Testis (tissue), 3 donors: ENCODE data around the gene RFPL3. TPM values are rescaled to one million over a fixed set of nuclear protein-coding genes. Genes with fewer than 3 reads are reported as not detected.
"Not testable (repeated sequence)": the region's sequence is repeated elsewhere in the genome, so short reads cannot be mapped to it uniquely, and the experiment has no call there.

Experiments used
- DNase-seq: peaks from one replicate; pipeline ENCODE4 v3.0.0-alpha.2; 2019
- H3K27ac ChIP-seq, 2 donors: fragments of 200-600 bp; sonication (generic); one replicate each; pipeline ENCODE4 v1.5.1; 2019
- H3K27me3 ChIP-seq: fragments of 200-600 bp; sonication (generic); one replicate; pipeline ENCODE4 v1.5.1; 2019
- H3K36me3 ChIP-seq: fragments of 200-600 bp; sonication (generic); one replicate; pipeline ENCODE4 v1.5.1; 2017; ENCODE audit warnings: low read depth; ENCODE audit errors: missing control alignments
- H3K4me1 ChIP-seq: fragments of 200-600 bp; sonication (generic); one replicate; pipeline ENCODE4 v1.5.1; 2019
- H3K4me3 ChIP-seq, 2 donors: fragments of 200-600 bp; sonication (generic); one replicate each; pipeline ENCODE4 v1.5.1; 2017 to 2019
- H3K9me3 ChIP-seq: fragments of 200-600 bp; sonication (generic); one replicate; pipeline ENCODE4 v1.5.1; 2017
- POLR2A ChIP-seq: fragments of 450-650 bp; IDR thresholded peaks from one replicate; pipeline ENCODE4 v1.6.1; 2017; ENCODE audit warnings: antibody characterized with exemption, mild to moderate bottlenecking, moderate library complexity
- WGBS, 2 donors: methylation state at CpG; one replicate each; pipeline ENCODE4 v1.1.5; 2018; 5-methylcytosine and 5-hydroxymethylcytosine counted together
- intact Hi-C: fragments of 100-400 bp; cut with DNase I; formaldehyde crosslinking; loops from one replicate; pipeline ENCODE4 v1.15.1; 2023; ENCODE audit warnings: low total_unique reads
- polyA plus RNA-seq: library from polyadenylated mRNA; stranded (reverse); fragments of 350-450 nt; fragmentation: Illumina TruSeq; extraction: RNeasy Lipid Tissue Mini Kit (QIAGEN cat#74804); gene quantifications from one replicate; pipeline ENCODE4 v1.2.3, GENCODE V29; 2014; ENCODE audit warnings: low read depth, low replicate concordance; ENCODE audit not compliant: insufficient read depth
- total RNA-seq, 2 donors: library from RNA; depleted of rRNA; stranded (reverse); fragments of >200 nt; gene quantifications; one replicate each; pipeline ENCODE4 v1.2.3, GENCODE V29; 2016
- TF ChIP-seq, protein P1 (sequence below), 3 experiments: fragments of 450-650 bp in 2 of 3; fragments of 200-600 bp in 1 of 3; sonication (generic) in 1 of 3; IDR thresholded peaks; one replicate each; pipeline ENCODE4 v1.5.1; 2016 to 2019; ENCODE audit warnings: antibody characterized with exemption in 3 of 3, mild to moderate bottlenecking in 2 of 3, moderate library complexity in 1 of 3

RFPL3 gene
- total and polyA plus RNA-seq, 3 donors from 2014 or later: 2.6 to 4.1 (median 3.6) TPM

DNA sequence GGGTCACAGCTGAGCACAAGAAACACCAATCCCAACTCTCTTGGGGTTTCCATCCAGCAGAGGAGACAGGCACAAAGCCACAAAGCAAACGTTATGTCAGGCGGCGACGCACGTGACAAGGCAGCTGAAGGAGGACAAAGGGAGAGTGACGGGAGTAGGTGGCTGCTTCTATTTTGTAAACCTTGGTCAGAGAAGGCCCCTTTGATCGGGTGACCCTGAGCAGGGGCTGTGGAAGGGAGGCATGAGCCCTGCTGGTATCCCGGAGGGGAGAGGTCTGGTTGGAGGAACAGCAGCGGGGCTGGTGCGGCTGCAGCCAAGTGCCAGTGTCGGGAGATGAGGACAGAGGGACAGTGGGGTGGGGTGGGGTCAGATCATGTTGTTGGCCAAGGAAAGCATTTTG lies 17.3 kb upstream of the RFPL3 start:
- Histone ChIP-seq H3K9me3 (no peaks in the 10 kb centered on the region), H3K27ac (no peak overlapping the region), H3K4me1 (peaks cover 6% of the 10 kb centered on the region), H3K27me3 (no peaks in the 10 kb centered on the region), H3K36me3 (no peaks in the 10 kb centered on the region), H3K4me3 (no peak overlapping the region)
- no peak for TF ChIP-seq POLR2A
- TF ChIP-seq, protein P1, sequence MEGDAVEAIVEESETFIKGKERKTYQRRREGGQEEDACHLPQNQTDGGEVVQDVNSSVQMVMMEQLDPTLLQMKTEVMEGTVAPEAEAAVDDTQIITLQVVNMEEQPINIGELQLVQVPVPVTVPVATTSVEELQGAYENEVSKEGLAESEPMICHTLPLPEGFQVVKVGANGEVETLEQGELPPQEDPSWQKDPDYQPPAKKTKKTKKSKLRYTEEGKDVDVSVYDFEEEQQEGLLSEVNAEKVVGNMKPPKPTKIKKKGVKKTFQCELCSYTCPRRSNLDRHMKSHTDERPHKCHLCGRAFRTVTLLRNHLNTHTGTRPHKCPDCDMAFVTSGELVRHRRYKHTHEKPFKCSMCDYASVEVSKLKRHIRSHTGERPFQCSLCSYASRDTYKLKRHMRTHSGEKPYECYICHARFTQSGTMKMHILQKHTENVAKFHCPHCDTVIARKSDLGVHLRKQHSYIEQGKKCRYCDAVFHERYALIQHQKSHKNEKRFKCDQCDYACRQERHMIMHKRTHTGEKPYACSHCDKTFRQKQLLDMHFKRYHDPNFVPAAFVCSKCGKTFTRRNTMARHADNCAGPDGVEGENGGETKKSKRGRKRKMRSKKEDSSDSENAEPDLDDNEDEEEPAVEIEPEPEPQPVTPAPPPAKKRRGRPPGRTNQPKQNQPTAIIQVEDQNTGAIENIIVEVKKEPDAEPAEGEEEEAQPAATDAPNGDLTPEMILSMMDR (IDR thresholded peaks at IDR 0.05): no peak
- peak; percentile 12 for DNase-seq
- WGBS, 2 donors: 84% methylated on average over 11 of the region's 11 CpGs
- intact Hi-C loops: no loop called here

DNA sequence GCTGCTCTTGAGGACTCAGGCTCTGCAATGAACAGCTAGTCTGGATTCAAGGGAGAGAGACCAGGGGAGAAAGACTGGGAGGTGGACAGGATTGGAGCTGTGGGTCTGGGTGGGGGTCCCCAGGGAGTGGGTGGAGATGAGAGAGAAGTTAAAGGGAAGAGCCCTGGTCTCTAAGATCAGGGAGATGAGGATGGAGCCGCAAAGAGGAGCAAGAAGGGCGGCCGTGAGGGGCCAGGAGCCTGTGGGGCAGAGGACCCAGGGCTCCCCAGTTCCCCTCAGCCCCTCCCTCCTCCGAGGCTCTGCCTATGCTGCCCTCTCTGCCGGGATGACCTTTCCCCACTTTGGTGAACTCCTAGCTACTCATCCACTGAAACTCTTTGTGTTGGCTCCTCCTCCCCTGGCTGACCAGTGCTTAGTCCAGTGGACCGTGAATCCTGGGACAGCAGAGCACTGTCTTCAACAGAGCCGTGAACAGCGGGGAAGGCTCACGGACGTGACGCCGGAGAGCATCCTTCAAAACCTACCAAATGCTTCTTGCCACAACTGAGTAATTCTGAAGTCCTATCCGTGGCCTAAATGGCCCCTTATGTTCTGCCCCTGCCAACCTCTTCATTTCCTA lies 16.4 kb upstream of the RFPL3 start:
- Histone ChIP-seq H3K4me3 (no peak overlapping the region), H3K9me3 (no peaks in the 10 kb centered on the region), H3K27me3 (no peaks in the 10 kb centered on the region), H3K36me3 (no peaks in the 10 kb centered on the region), H3K27ac (no peak overlapping the region), H3K4me1 (peaks cover 6% of the 10 kb centered on the region)
- peak; percentile 7 for DNase-seq
- WGBS, 2 donors: 75 to 76% methylated on average over 13 of the region's 13 CpGs
- intact Hi-C loops: no loop called here
- TF ChIP-seq POLR2A: no peak
- TF ChIP-seq, protein P1 (IDR thresholded peaks at IDR 0.05): no peak

DNA sequence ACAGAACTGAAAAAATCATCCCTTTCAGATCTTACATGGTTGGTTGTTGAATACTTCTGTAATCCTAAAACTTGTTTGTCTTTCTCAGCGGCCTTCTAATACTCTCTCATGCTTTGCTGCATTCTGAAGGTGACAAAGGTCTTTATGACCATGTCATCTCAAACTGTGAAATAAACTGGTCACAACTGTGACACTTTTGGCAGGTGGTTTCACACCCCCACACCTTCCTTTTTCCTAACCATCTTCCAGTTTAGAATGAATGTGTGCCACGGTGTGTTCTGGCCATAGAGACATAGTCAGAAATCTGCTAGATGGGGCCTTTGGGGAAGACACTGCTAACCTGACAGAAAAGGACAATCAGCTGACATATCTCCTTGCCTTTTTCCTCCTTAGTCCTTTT lies 14.7 kb upstream of the RFPL3 start:
- H3K4me1 ChIP-seq: no peaks in the 10 kb centered on the region
- intact Hi-C loops: no loop called here
- no peak overlapping the region for H3K27ac ChIP-seq
- DNase-seq: no peak
- no peaks in the 10 kb centered on the region for H3K36me3 ChIP-seq
- H3K9me3 ChIP-seq: no peaks in the 10 kb centered on the region
- TF ChIP-seq, protein P1 (IDR thresholded peaks at IDR 0.05): no peak
- WGBS, 2 donors: 91 to 94% methylated on average over 2 of the region's 2 CpGs
- no peak overlapping the region for H3K4me3 ChIP-seq
- H3K27me3 ChIP-seq: no peaks in the 10 kb centered on the region

DNA sequence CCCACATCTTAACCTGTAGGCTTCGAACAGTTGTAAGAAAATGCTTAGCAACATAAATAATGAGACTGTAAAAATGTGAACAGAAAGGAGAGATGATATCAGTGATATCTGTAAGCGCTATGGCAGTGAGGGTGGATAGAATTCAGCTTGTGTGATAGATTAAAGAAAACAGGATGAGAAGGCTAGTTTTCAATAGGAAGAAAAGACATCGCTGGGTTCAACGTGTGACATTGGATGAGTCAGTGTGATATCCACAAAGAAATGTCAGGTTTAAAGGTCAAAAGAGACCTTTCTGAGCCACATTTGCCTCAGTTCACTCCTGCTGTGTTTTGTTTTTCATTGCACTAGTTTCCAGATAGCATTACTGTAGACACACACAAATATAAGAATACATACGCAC lies 13.7 kb upstream of the RFPL3 start:
- TF ChIP-seq POLR2A: no peak
- TF ChIP-seq, protein P1 (IDR thresholded peaks at IDR 0.05): no peak
- intact Hi-C loops: no loop called here
- 75 to 91% methylated on average over 5 of the region's 5 CpGs for WGBS, 2 donors

DNA sequence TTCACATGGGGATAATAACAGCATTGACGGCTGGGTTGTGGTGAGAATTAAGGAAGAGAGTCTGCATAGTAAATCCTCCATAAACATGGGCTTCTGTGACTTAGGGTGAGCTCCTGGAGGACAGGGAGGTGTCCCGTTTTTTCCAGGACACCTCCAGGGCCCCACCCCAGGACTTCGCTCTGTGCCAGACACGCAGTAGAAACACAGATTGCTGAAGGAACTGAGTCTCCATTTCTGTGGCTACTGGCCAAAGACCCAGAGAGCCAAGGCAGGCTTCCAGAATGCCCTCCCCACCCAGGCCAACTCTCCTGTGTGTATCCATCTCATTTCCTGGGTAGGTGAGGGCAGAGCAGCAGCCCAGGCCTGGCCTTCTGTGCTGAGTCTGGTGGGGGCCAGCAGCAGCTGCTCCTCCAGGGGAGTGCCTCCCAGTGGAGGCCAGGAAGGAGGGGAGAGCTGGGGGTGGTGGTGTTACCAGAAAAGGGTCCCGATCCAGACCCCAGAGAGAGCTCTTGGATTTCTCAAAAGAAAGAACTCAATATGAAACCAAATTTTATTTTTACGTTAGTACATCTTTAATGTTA lies 9.5 kb upstream of the RFPL3 start:
- TF ChIP-seq, protein P1 (IDR thresholded peaks at IDR 0.05): no peak
- TF ChIP-seq POLR2A: no peak
- DNase-seq: no peak
- Histone ChIP-seq H3K36me3 (no peaks in the 10 kb centered on the region), H3K27me3 (no peaks in the 10 kb centered on the region), H3K9me3 (no peaks in the 10 kb centered on the region), H3K4me1 (no peaks in the 10 kb centered on the region), H3K4me3 (no peak overlapping the region), H3K27ac (no peak overlapping the region)
- intact Hi-C loops: no loop called here
- WGBS, 2 donors: 86 to 93% methylated on average over 6 of the region's 6 CpGs

More for the DNA sequence above, 13.7 kb upstream of the RFPL3 start:
- H3K9me3 ChIP-seq: no peaks in the 10 kb centered on the region
- H3K4me3 ChIP-seq: no peak overlapping the region
- no peaks in the 10 kb centered on the region for H3K27me3 ChIP-seq
- no peak for DNase-seq
- H3K4me1 ChIP-seq: no peaks in the 10 kb centered on the region
- no peak overlapping the region for H3K27ac ChIP-seq
- no peaks in the 10 kb centered on the region for H3K36me3 ChIP-seq

DNA sequence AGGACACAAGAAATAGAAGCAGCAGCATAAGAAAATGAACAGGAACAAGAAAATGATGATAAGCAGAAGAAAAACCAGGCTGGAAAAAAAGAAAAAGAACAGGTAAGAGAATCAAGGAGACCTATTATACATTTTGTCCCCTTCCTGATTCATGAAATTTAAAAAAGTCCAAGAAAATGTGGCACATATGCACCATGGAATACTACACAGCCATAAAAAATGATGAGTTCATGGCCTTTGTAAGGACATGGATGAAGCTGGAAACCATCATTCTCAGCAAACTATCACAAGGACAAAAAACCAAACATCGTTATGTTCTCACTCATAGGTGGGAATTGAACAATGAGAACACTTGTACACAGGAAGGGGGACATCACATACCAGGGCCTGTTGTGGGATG lies 5.8 kb upstream of the RFPL3 start:
- intact Hi-C loops, DNase-seq, H3K4me1 ChIP-seq: not testable (repeated sequence)

More for the DNA sequence above, 5.8 kb upstream of the RFPL3 start:
- not testable (repeated sequence) for H3K27ac ChIP-seq, H3K9me3 ChIP-seq, H3K4me3 ChIP-seq, H3K27me3 ChIP-seq, H3K36me3 ChIP-seq
- WGBS, 2 donors: 53 to 72% methylated on average over 1 of the region's 1 CpG
